PC-3 (cell line): ENCODE results near the gene FARP1. TPM values are rescaled to one million over a fixed set of nuclear protein-coding genes. Genes with fewer than 3 reads are reported as not detected.

Source experiments
- ATAC-seq: fragments of 200-7000 bp; cut with Tn5 transposase; 2 replicates; pipeline ENCODE4 v1.9.1; 2020; ENCODE audit warnings: mild to moderate bottlenecking, moderate library complexity
- BruUV-seq: library from RNA; stranded (reverse); fragments of 400-500 nt; replicated peaks from 2 replicates; lab custom pipeline; 2021; lab: Mats Ljungman, UMichigan
- CTCF ChIA-PET: fragments of 300-600 bp; sonication (Branson Sonifier 250); formaldehyde crosslinking; loops from one replicate; lab custom pipeline; 2022; ENCODE audit warnings: antibody characterized with exemption; lab: Charles Lee
- POLR2A ChIA-PET: fragments of 300-600 bp; sonication (Branson Sonifier 250); formaldehyde crosslinking; loops from one replicate; lab custom pipeline; 2022; ENCODE audit warnings: antibody characterized with exemption; ENCODE audit not compliant: unreplicated experiment; lab: Charles Lee
- DNase-seq: peaks from one replicate; pipeline ENCODE4 v3.0.0-alpha.2; 2015
- H2AFZ ChIP-seq: fragments of 300-600 bp; sonication (generic); 2 replicates; pipeline ENCODE4 v1.6.0; 2016; ENCODE audit warnings: antibody characterized with exemption, low read length
- H3F3A ChIP-seq: fragments of 300-600 bp; sonication (generic); one replicate; pipeline ENCODE4 v1.6.0; 2017; ENCODE audit warnings: antibody characterized with exemption, low read length, control low read depth, mild to moderate bottlenecking; ENCODE audit not compliant: unreplicated experiment
- H3K27ac ChIP-seq: fragments of 300-600 bp; sonication (generic); 2 replicates; pipeline ENCODE4 v1.5.1; 2016; ENCODE audit warnings: mild to moderate bottlenecking, low read length
- H3K27me3 ChIP-seq: fragments of 300-600 bp; sonication (generic); 2 replicates; pipeline ENCODE4 v1.6.1; 2016; ENCODE audit warnings: low read length, mixed read lengths
- H3K36me3 ChIP-seq: fragments of 300-600 bp; sonication (generic); 2 replicates; pipeline ENCODE4 v1.6.1; 2016; ENCODE audit warnings: low read depth, mixed run types, low read length, mixed read lengths
- H3K4me1 ChIP-seq: fragments of 300-600 bp; sonication (generic); 2 replicates; pipeline ENCODE4 v1.5.1; 2016; ENCODE audit warnings: low read length; ENCODE audit not compliant: insufficient read depth
- H3K4me2 ChIP-seq: fragments of 300-600 bp; sonication (generic); 2 replicates; pipeline ENCODE4 v1.6.0; 2016; ENCODE audit warnings: low read length
- H3K4me3 ChIP-seq: fragments of 300-600 bp; sonication (generic); 2 replicates; pipeline ENCODE4 v1.5.1; 2016; ENCODE audit warnings: mild to moderate bottlenecking, low read length, mixed read lengths
- H3K79me2 ChIP-seq: fragments of 300-600 bp; sonication (generic); 2 replicates; pipeline ENCODE4 v1.6.1; 2017; ENCODE audit warnings: low read length, mixed read lengths
- H3K9ac ChIP-seq: fragments of 300-600 bp; sonication (generic); 2 replicates; pipeline ENCODE4 v1.6.0; 2016; ENCODE audit warnings: mild to moderate bottlenecking, low read length
- H3K9me2 ChIP-seq: fragments of 300-600 bp; sonication (generic); replicated peaks from 2 replicates; pipeline ENCODE4 v1.6.1; 2016; ENCODE audit warnings: mixed run types, low read length, mixed read lengths
- H3K9me3 ChIP-seq: fragments of 300-600 bp; sonication (generic); 2 replicates; pipeline ENCODE4 v1.6.1; 2016; ENCODE audit warnings: low read length, mixed read lengths
- H4K20me1 ChIP-seq: fragments of 300-600 bp; sonication (generic); 2 replicates; pipeline ENCODE4 v1.6.1; 2016; ENCODE audit warnings: low read length, mixed read lengths
- CTCF ChIP-seq: fragments of 300-600 bp; sonication (generic); conservative IDR thresholded peaks from 2 replicates; pipeline ENCODE4 v1.5.1; 2017; ENCODE audit warnings: antibody characterized with exemption, low read depth, mild to moderate bottlenecking, low read length
- EZH2 ChIP-seq: fragments of 300-600 bp; sonication (generic); IDR thresholded peaks from one replicate; pipeline ENCODE4 v1.6.1; 2017; ENCODE audit warnings: antibody characterized with exemption, mild to moderate bottlenecking, low read length; ENCODE audit not compliant: unreplicated experiment
- EZH2phosphoT487 ChIP-seq: fragments of 300-600 bp; sonication (generic); IDR thresholded peaks from 2 replicates; pipeline ENCODE4 v1.6.1; 2018; ENCODE audit warnings: mild to moderate bottlenecking, antibody characterized with exemption, low read length, borderline replicate concordance
- intact Hi-C: fragments of 100-400 bp; cut with micrococcal nuclease; formaldehyde crosslinking; loops from 2 replicates; pipeline ENCODE4 v1.9.0; 2023
- total RNA-seq: library from RNA; depleted of rRNA; stranded (reverse); fragments of >200 nt; gene quantifications from 2 replicates; pipeline ENCODE4 v1.2.3, GENCODE V29; 2014

The FARP1 gene
- total RNA-seq, 1 experiment from 2014 or later, result 18.2 TPM

DNA sequence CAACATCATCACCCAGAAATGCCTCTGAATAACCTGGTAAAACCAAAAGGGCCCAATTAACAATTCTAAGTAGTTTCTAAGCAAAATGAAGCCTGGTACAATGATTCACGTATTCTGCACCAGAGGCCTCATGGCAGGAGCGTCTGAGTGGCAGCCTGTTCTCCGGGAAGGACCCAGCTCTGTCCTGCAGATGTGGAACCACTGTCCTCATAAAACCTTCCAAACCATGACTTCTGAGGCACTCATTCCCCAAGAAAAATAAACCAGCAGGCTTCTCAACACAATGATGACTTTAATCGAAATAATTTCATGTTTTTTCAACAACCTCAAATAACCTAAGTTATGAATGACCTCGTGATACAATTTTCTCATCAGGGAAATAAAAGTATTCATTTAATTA is 344.1 kb downstream of the FARP1 start:
- POLR2A ChIA-PET, result no interaction called here
- Histone ChIP-seq H2AFZ (no peak overlapping the region), H3K36me3 (no peaks in the 10 kb centered on the region), H3K9me2 (no peaks in the 10 kb centered on the region), H3K9ac (no peak overlapping the region), H3K4me2 (no peak overlapping the region), H3K9me3 (no peaks in the 10 kb centered on the region), H3K79me2 (peaks cover 85% of the 10 kb centered on the region), H3K4me1 (peaks cover 37% of the 10 kb centered on the region), H3K27ac (peak overlapping the region; percentile 99; the same call in 1 of the 2 replicates), H4K20me1 (no peaks in the 10 kb centered on the region), H3K4me3 (no peak overlapping the region), H3K27me3 (no peaks in the 10 kb centered on the region), H3F3A (peaks cover 5% of the 10 kb centered on the region)
- no TSS peak for BruUV-seq
- CTCF ChIA-PET, result no interaction called here
- no peak for DNase-seq
- intact Hi-C loops, result loop anchor here (10.0 kb wide), 1 partner anchor 168 kb away; no protein-coding TSS in a partner anchor
- ATAC-seq, result no peak
- TF ChIP-seq EZH2phosphoT487 (no peak), EZH2 (no peak), CTCF (no peak)

GRCh38 chr13:98487522-98487921 is 344.6 kb downstream of the FARP1 start:
- BruUV-seq, result no TSS peak
- no peak overlapping the region for H3K27ac ChIP-seq
- H3K36me3 ChIP-seq, result no peaks in the 10 kb centered on the region
- no peak overlapping the region for H3K9ac ChIP-seq
- intact Hi-C loops, result loop anchor here (10.0 kb wide), 1 partner anchor 167 kb away; no protein-coding TSS in a partner anchor
- no peaks in the 10 kb centered on the region for H3K9me3 ChIP-seq
- TF ChIP-seq EZH2phosphoT487, result no peak
- no peak for TF ChIP-seq CTCF
- no peak for TF ChIP-seq EZH2
- H3K9me2 ChIP-seq, result no peaks in the 10 kb centered on the region
- no peak for ATAC-seq
- ChIA-PET CTCF (no interaction called here), POLR2A (no interaction called here)
- peaks cover 5% of the 10 kb centered on the region for H3F3A ChIP-seq
- no peak for DNase-seq
- H3K4me3 ChIP-seq, result no peak overlapping the region
- H3K79me2 ChIP-seq, result peaks cover 85% of the 10 kb centered on the region
- no peak overlapping the region for H2AFZ ChIP-seq
- peaks cover 36% of the 10 kb centered on the region for H3K4me1 ChIP-seq
- no peaks in the 10 kb centered on the region for H3K27me3 ChIP-seq
- H3K4me2 ChIP-seq, result no peak overlapping the region
- H4K20me1 ChIP-seq, result no peaks in the 10 kb centered on the region

DNA sequence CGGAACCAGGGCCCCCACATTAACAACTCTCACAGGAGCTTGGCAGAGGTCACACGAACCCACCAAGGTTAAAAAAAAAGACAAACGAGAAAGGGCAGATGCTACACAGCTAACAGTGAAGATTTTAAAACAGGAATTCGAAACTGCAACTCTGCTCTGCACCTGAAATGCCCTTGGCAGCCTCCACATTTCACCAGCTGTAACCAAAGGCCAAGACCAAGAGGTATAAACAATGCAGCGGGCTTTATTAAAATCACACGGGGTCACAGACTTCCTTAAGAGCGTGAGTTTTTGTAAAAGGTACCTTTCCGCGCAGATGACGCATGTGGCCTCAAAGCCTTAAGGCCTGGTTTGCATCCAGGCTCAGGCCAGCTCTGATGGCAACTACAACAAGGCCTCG is 345.8 kb downstream of the FARP1 start:
- Histone ChIP-seq H3F3A (peaks cover 1% of the 10 kb centered on the region), H3K36me3 (no peaks in the 10 kb centered on the region), H3K27ac (no peak overlapping the region), H3K4me1 (peaks cover 24% of the 10 kb centered on the region), H3K4me3 (no peak overlapping the region), H3K4me2 (no peak overlapping the region), H3K9me2 (no peaks in the 10 kb centered on the region), H3K9ac (no peak overlapping the region), H3K9me3 (no peaks in the 10 kb centered on the region), H3K27me3 (no peaks in the 10 kb centered on the region), H4K20me1 (no peaks in the 10 kb centered on the region), H3K79me2 (peaks cover 82% of the 10 kb centered on the region), H2AFZ (no peak overlapping the region)
- ATAC-seq (no peak), DNase-seq (no peak)
- BruUV-seq, result no TSS peak
- ChIA-PET CTCF (no interaction called here), POLR2A (no interaction called here)
- intact Hi-C loops, result loop anchor here (10.0 kb wide), 1 partner anchor 166 kb away; no protein-coding TSS in a partner anchor
- TF ChIP-seq CTCF (no peak), EZH2phosphoT487 (no peak), EZH2 (no peak)
